GM18907 (cell line): ENCODE results near the gene CLEC18B.
"Not testable (repeated sequence)": the region's sequence is repeated elsewhere in the genome, so short reads cannot be mapped to it uniquely, and the experiment has no call there.

ENCODE experiments used
- ATAC-seq: cut with Tn5 transposase; IDR thresholded peaks from one replicate; pipeline ENCODE4 v1.9.1; 2021; ENCODE audit warnings: mild to moderate bottlenecking, moderate library complexity; ENCODE audit not compliant: unreplicated experiment

The CLEC18B gene

DNA sequence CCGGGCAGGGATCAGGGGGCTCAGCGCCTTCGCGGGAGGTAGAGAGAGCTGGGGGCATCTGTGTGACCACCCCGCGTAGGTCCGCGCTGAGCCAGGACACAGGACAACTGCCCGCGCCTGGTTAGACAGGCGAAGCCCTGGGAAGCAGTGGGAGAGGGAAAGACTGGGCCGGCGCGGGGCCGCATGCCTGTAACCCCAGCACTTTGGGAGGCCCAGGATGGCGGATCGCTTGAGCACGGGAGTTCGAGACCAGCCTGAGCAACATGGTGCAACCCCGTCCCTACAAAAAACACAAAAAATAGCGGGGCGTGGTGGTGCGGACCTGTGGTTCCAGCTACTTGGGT lies 13.9 kb downstream of the CLEC18B start:
- not testable (repeated sequence) for ATAC-seq

DNA sequence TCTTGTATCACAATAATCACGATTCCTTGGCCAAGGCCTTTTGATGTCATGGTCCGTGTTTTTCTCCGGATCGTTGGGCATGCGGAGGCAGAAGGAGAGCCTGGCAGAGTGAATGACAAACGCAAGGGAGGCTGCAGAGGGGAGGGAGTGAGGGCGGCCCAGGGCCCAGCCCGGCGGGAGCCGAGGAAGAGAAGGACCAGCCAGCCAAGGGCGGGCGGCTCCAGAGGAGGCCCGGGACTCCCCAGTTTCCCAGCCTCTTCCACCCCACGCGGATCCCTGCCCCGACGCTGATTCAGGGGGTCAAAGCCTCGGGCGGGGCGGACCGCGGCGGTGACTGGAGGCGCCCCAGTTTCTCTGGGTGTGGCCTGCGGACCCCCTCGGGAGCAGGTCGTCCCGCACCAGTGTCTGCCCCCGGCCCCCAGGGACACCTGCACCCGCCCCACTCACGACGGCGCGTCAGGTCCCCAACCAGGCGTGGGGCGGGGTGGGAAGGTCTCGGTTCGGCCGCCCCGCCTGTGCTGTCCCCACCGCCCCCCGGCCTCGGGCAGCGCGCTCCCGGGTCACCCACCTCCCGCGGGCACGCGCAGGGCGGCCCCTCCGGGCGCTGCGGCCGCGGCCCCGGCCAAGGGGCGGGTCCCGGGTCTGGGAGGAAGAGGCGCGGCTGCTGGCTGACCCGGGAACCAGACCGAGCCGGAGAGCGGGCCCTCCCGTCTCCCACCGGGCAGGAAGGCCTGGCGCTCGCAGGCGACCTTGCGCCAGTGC lies 14.5 kb downstream of the CLEC18B start:
- ATAC-seq, result not testable (repeated sequence)

DNA sequence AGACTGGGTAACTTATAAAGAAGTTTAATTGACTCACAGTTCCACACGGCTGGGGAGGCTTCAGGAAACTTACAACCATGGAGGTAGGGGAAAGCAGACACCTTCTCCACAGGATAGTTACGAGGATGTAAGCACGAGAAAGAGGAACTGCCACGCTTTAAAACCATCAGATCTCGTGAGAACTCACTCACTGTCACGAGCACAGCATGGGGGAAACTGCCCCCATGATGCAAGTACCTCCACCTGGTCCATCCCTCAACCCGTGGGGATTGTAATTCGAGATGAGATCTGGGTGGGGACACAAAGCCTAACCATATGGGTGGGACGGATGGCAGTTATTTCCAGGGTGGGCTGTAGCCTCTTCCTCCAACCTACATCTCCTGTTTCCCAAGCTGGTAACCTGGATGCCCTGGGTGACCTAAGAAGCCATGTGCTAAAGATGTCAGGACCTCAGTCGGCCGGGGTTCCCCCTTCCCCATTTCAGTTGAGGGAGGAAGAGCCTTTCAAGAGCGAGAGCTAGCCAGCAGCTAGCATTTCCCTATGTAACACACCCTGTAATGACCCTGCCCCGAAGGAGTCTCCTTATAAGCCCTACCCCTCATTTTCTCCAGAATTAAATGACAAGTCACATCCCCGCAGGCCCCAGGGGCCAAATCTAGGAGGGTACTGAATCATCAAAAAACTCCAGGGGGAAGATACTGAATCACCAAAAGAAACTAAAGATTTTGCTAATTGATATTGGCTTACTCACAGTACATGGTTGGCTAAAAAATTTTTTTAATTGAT lies 16.9 kb downstream of the CLEC18B start:
- ATAC-seq, result not testable (repeated sequence)

- ATAC-seq, result not testable (repeated sequence)
Measured at GRCh38 chr16:74400238-74400637, 21.0 kb downstream of the CLEC18B start.

- ATAC-seq, result not testable (repeated sequence)
Measured at GRCh38 chr16:74398212-74398895, 22.9 kb downstream of the CLEC18B start.

DNA sequence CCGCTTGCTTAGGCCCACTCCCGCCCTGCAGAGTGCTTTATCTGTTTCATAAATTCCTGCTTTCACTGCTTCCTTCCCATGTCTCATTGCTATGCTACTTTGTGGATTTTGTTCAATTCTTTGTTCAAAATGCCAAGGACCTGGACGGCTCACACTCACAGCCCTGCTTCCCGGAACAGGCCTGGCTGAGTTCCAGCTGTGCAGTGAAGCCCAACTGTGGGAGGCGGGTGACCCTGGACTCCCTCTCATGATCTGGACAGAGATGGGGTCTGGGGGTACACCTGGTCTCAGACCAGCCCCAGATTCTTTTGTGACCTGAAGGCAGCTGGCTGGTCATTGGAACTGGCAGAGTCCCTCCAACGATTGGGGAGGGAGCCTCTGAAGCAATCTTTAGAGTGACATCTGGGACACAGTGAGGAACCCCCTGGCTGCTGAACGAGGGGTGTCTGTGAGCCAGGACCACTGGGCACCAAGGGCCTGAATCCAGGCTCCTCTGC lies 24.7 kb downstream of the CLEC18B start:
- ATAC-seq, result not testable (repeated sequence)

DNA sequence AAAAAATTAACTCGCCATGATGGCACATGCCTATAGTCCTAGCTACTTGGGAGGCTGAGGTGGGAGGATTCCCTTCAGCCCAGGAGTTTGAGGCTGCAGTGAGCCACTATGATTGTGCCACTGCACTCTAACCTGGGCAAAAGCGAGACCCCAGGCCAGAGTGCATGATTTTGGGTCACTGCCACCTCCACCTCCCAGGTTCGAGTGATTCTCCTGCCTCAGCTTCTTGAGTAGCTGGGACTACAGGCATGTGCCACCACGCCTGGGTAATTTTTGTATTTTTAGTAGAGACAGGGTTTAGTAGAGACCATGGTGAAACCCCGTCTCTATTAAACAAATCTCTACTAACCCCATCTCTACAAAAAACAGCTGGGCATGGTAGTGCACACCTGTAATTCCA lies 26.7 kb downstream of the CLEC18B start:
- ATAC-seq, result not testable (repeated sequence)

GRCh38 chr16:74394131-74394530 lies 27.1 kb downstream of the CLEC18B start:
- ATAC-seq, result not testable (repeated sequence)

DNA sequence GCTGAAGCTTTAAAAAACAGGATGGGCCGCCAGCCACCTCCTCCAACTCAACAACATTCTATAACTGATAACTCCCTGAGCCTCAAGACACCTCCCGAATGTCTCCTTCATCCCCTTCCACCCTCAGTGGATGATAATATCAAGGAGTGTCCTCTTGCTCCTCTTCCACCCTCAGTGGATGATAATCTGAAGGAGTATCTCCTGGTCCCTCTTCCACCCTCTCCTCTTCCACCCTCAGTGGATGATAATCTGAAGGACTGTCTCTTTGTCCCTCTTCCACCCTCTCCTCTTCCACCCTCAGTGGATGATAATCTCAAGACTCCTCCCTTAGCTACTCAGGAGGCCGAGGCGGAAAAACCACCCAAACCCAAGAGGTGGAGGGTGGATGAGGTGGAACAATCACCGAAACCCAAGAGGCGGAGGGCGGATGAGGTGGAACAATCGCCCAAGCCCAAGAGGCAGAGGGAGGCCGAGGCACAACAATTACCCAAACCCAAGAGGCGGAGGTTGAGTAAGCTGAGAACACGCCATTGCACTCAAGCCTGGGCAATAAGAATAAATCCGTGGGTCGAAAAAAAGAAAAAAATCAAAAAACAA lies 29.7 kb downstream of the CLEC18B start:
- ATAC-seq, result not testable (repeated sequence)

DNA sequence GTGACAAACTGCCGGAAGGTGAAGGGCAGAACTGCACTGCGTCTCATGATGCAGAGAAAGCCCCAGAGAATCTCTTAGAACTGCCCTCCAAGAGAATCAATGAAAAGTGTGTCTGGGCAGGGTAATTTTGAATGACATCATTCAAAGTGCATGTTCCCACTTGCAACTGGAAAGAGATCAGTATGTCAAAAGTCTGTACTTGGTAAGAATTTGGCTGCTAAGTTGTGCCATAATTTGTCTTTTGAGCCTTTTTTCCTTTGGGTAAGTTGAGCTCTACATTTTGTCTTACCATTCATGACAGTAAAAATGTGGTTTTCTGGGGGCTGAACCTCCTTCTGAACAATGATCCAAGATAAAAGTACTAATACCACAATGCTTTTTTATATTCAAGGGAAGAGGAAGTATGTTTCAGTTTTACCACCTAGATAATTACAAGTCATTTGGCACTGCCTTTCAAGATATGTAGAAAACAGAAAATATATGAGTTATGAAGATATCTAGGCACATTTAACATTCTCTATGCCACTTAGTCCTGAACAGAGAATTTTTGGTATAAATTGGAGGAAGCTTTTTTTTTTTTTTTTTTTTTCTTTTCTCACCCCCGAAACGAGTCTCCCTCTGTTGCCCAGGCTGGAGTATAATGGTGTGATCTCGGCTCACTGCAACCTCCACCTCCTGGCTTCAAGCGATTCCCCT lies 38.8 kb downstream of the CLEC18B start:
- ATAC-seq, result not testable (repeated sequence)

GRCh38 chr16:74373847-74374184 lies 47.5 kb downstream of the CLEC18B start:
- not testable (repeated sequence) for ATAC-seq

DNA sequence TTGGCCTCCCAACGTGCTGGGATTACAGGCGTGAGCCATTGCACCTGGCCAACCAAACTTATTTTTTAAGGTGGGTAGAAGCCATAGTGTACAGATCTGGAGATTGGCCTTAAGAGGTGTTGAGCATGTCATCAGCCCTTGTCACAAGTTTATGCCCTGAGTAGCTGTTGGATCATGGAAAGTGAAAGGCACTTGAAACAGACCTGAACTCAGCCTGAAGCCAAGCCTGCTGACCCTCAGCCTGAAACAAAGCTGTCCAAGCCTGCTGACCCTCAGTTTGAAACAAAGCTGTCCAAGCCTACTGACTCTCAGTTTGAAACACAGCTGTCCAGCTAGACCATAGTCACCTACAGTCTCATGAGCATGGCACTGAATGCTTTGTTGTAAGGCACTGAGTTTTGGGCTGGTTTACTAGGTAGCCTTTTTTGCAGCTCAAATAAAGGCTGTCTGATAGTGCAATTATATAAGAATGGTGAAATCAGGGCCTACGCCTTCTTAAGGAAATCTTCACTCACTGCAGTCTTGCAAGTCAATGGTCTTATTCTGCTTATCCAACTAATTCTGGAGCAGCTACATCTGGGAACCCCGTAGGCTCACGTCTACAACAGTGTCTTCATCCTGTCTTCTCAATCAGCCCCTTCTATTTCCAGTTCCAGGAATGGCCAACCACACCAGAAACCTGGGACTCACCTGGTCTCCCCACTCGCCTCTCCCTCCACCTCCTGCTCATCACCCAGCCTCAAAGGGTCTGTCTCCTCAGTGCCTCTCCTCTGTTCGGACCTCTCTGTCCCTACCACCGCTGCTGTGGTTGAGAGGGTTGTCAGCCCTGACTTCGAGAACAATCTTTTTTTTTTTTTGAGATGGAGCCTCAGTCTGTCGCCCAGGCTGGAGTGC lies 48.1 kb downstream of the CLEC18B start:
- ATAC-seq, result no peak

- ATAC-seq, result no peak
Measured at GRCh38 chr16:74372369-74372768, 48.9 kb downstream of the CLEC18B start.

DNA sequence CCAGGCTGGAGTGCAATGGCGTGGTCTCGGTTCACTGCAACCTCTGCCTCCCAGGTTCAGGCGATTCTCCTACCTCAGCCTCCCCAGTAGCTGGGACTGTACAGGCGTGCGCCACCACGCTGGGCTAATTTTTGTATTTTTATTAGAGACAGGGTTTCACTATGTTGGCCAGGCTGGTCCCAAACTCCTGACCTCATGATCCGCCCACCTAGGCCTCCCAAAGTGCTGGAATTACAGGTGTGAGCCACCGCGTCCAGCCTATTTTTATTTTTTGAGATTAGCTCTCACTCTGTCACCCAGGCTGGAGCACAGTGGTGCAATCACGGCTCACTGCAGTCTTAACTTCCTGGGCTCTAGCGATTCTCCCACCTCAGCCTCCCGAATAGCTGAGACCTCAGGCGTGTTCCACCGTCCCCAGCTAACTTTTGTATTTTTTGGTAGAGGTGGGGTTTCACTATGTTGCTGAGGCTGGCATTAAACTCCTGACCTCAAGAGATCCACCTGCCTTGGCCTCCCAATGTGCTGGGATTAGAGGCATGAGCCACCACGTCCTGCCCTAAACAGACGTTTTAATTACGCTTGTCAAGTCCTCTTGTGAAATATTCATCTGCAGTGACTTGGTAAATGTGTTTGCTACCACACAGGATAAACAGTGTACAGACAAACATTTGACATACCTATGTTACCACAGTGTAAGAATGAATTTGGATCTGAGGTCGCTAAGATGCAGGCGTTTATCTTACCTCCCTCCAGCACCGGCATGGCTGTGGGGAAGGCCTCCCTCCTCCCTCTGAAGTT lies 50.7 kb downstream of the CLEC18B start:
- not testable (repeated sequence) for ATAC-seq

- peak; percentile 92 for ATAC-seq
Measured at GRCh38 chr16:74368002-74368911, 53.0 kb downstream of the CLEC18B start.

DNA sequence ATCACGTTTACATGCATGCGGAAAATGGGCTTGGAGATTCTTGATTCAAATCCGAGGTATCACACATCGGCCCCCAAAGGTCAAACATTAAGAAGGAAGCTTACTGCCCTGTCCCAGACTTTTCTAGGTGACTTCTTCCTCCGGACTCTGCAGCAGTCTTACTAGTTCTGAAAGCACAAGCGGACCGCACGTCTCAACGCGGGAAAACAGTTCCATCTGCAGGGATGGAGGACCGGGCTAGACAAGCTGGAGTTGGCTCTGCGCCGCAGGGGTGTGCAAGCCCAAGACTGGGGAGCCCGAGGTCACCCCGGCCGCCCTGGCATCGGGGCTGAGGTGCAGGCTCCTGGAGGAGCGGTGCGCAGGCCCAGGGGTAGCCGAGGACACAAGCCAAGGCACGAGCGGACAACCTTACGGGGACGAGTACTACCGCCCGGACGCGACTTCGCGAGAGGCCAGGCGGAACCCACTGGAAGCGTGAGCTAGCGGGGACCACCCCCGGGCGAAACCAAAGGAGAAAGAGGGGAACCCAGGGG lies 53.7 kb downstream of the CLEC18B start:
- peak; percentile 45 for ATAC-seq
